ENCODE measurements around the gene ARHGAP26. TPM values are rescaled to one million over a fixed set of nuclear protein-coding genes. Genes with fewer than 3 reads are reported as not detected.

ARHGAP26 gene
- total and polyA plus RNA-seq, 2 donors (not counting 3 experiments of a cell fraction or from before 2014, with no cell fraction given), result 3.1 to 16.2 TPM

GRCh38 chr5:143199161-143199560 lies 429.0 kb downstream of the ARHGAP26 start:
- no peaks in the 10 kb centered on the region for H3K4me1 ChIP-seq (ENCODE audit: control insufficient read depth, extremely low read depth, insufficient read depth, low read length)
- no peak overlapping the region for H3K4me3 ChIP-seq (replicated peaks in 1 of 3; ENCODE audit: insufficient read depth in 1 of 3, low read depth in 1 of 3, low read length in 3 of 3)
- CTCF ChIA-PET, result interaction anchor here (1.0 to 1.6 kb wide), 3 partner anchors 10 to 205 kb away, joined by 3 to 4 read pairs (median 3); no protein-coding TSS in a partner anchor
- H3K79me2 ChIP-seq (ENCODE audit: control insufficient read depth, insufficient read depth, low read length), result no peaks in the 10 kb centered on the region
- POLR2A ChIA-PET, result no interaction called here
- DNase-seq (ENCODE audit: low read depth, low spot score) (no peak), FAIRE-seq (no peak)
- H3K27ac ChIP-seq (ENCODE audit: insufficient read depth, low read depth, low read length), result no peak overlapping the region
- H3K4me2 ChIP-seq (ENCODE audit: insufficient read depth, low read length), result no peak overlapping the region
- no TSS peak for BruUV-seq (replicated peaks)
- H3K9me3 ChIP-seq (replicated peaks; ENCODE audit: control insufficient read depth, insufficient read depth, low read length), result no peaks in the 10 kb centered on the region
- H2AFZ ChIP-seq (ENCODE audit: low read depth, low read length), result no peak overlapping the region
- no peak overlapping the region for H3K9ac ChIP-seq (replicated peaks; ENCODE audit: extremely low read depth, insufficient read depth, low read length)
- H3K27me3 ChIP-seq (ENCODE audit: control insufficient read depth in 2 of 2, insufficient read depth in 2 of 2, low read length in 2 of 2), result no peaks in the 10 kb centered on the region
- TF ChIP-seq MYC (IDR thresholded peaks at IDR 0.05; ENCODE audit: low read depth, low read length) (no peak), CTCF (IDR thresholded peaks at IDR 0.05; ENCODE audit: extremely low read depth in 1 of 2, insufficient read depth in 1 of 2, low read depth in 1 of 2, low read length in 2 of 2) (no peak), JUN (IDR thresholded peaks at IDR 0.05; ENCODE audit: borderline replicate concordance, insufficient read depth, insufficient read length, low read depth) (no peak), GATA2 (IDR thresholded peaks at IDR 0.05; ENCODE audit: insufficient read depth, insufficient read length, low read depth, low read length) (no peak), POLR2A (IDR thresholded peaks at IDR 0.05; ENCODE audit: low read depth, low read length) (no peak), POLR2AphosphoS5 (IDR thresholded peaks at IDR 0.05; ENCODE audit: insufficient read depth, low read depth, low read length) (no peak), EZH2 (IDR thresholded peaks at IDR 0.05; ENCODE audit: borderline replicate concordance, low read depth, low read length, severe bottlenecking) (no peak), MAX (IDR thresholded peaks at IDR 0.05; ENCODE audit: insufficient read depth, insufficient read length) (no peak), FOS (IDR thresholded peaks at IDR 0.05; ENCODE audit: borderline replicate concordance, insufficient read depth, low read length) (no peak)
- no peaks in the 10 kb centered on the region for H3K9me1 ChIP-seq (replicated peaks; ENCODE audit: control insufficient read depth, extremely low read depth, insufficient read depth, low read length)
- intact Hi-C loops (cut with micrococcal nuclease), result loop anchor here (5.0 kb wide), 2 partner anchors 182 to 628 kb away; no protein-coding TSS in a partner anchor
- dilution Hi-C loops (cut with MboI; ENCODE audit: extremely low pct_ligation_motif_present, low sequenced_read_pairs), result no loop called here
- no peaks in the 10 kb centered on the region for H4K20me1 ChIP-seq (replicated peaks; ENCODE audit: control insufficient read depth, extremely low read depth, insufficient read depth, low read length)
- H3K36me3 ChIP-seq (ENCODE audit: control insufficient read depth in 2 of 2, extremely low read depth in 1 of 2, insufficient read depth in 2 of 2, low read length in 2 of 2), result no peaks in the 10 kb centered on the region
